Right lobe of liver (tissue), 6 donors: ENCODE measurements around the gene TATDN3. TPM values are rescaled to one million over a fixed set of nuclear protein-coding genes. Genes with fewer than 3 reads are reported as not detected.

Source experiments
- ATAC-seq, 4 donors: fragments of 200-7000 bp; cut with Tn5 transposase; one replicate each; pipeline ENCODE4 v1.9.1; 2020; ENCODE audit warnings: mild to moderate bottlenecking in 4 of 4, moderate library complexity in 4 of 4
- DNase-seq, 3 donors: peaks; one replicate each; pipeline ENCODE4 v3.0.0-alpha.2; 2020
- H3K27ac ChIP-seq, 3 donors: fragments of 200-600 bp; one replicate each; pipeline ENCODE4 v1.8.0; 2022
- H3K27me3 ChIP-seq, 2 donors: fragments of 200-600 bp; one replicate each; pipeline ENCODE4 v1.8.0; 2022
- H3K36me3 ChIP-seq, 4 donors: fragments of 200-600 bp; sonication (generic) in 1 of 4; one replicate each; pipeline versions ENCODE4 v1.5.1 to v1.8.0; 2017 to 2022; ENCODE audit warnings: control low read depth in 1 of 4
- H3K4me1 ChIP-seq, 4 donors: fragments of 200-600 bp; sonication (generic) in 1 of 4; one replicate each; pipeline versions ENCODE4 v1.5.1 to v1.8.0; 2017 to 2022; ENCODE audit warnings: control low read depth in 1 of 4
- H3K4me3 ChIP-seq, 3 donors: fragments of 200-600 bp; one replicate each; pipeline ENCODE4 v1.8.0; 2022
- H3K9me3 ChIP-seq, 4 donors: fragments of 200-600 bp; sonication (generic) in 1 of 4; one replicate each; pipeline versions ENCODE4 v1.5.1 to v1.8.0; 2017 to 2022; ENCODE audit warnings: control low read depth in 1 of 4
- POLR2A ChIP-seq: fragments of 450-650 bp; IDR thresholded peaks from one replicate; pipeline ENCODE4 v1.6.1; 2017; ENCODE audit warnings: antibody characterized with exemption, mild to moderate bottlenecking
- WGBS: methylation state at CpG from one replicate; pipeline ENCODE4 v1.1.6; 2018; ENCODE audit warnings: low coverage, low lambda C conversion rate; ENCODE audit not compliant: insufficient coverage; ENCODE audit errors: missing lambda C conversion rate; 5-methylcytosine and 5-hydroxymethylcytosine counted together
- intact Hi-C, 2 donors: fragments of 100-400 bp; cut with DNase I; formaldehyde crosslinking; loops; one replicate each; pipeline versions ENCODE4 v1.11.2 to v1.14.1; 2022
- total RNA-seq, 6 experiments: library from RNA; depleted of rRNA in 2 of 6; stranded (reverse); fragments of >200 nt in 2 of 6; fragmentation: NEBNext Ultra II Directional in 3 of 6; extraction: Animal tissue kit (Norgen Biotek cat#: 25700) in 3 of 6; gene quantifications; one replicate each; pipeline versions ENCODE4 v1.1.0 to v1.2.4, GENCODE V29; 2016 to 2023
- TF ChIP-seq, protein P1 (sequence below), 4 donors: fragments of 200-600 bp in 3 of 4; fragments of 450-650 bp in 1 of 4; IDR thresholded peaks; one replicate each; pipeline versions ENCODE4 v1.5.1 to v1.8.0; 2016 to 2022; ENCODE audit warnings: antibody characterized with exemption in 4 of 4, mild to moderate bottlenecking in 2 of 4
- donor health status: DM: no; HTN: yes; CAD: no.
- donor health status: DM: no; HTN: no; CAD: no.
- donor health status: DM: no; HTN: no; CAD: no.
- donor health status: DM: no; HTN: yes; CAD: no.
- donor health status: DM: no; HTN: yes; CAD: no.

TATDN3 gene
- total RNA-seq, 6 experiments from 2014 or later, result 6.0 to 9.3 (median 6.6) TPM

DNA sequence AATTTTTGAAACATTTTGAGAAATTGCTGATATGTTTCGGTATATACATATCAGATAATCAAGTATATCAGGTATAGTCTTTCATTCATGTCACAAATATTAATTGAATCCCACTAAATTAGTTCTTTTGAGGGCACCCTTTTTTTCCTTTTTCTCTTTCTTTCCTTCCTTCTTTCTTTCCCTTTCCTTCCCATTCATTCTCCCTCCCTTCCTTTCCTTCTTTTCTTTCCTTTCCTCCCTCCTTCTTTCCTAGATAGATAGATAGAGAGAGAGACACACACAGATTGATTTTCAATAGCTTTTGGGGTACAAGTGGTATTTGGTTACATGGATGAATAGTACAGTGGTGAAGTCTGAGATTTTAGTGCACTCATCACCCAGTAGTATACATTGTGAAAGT lies 5.8 kb upstream of the TATDN3 start:
- no peaks in the 10 kb centered on the region for H3K27me3 ChIP-seq
- no peak overlapping the region for H3K27ac ChIP-seq
- intact Hi-C loops, result loop anchor here in 1 of 2 donors (10.0 kb wide), 1 partner anchor 131 kb away; no protein-coding TSS in a partner anchor
- DNase-seq, result no peak
- no peak for ATAC-seq
- TF ChIP-seq, protein P1, sequence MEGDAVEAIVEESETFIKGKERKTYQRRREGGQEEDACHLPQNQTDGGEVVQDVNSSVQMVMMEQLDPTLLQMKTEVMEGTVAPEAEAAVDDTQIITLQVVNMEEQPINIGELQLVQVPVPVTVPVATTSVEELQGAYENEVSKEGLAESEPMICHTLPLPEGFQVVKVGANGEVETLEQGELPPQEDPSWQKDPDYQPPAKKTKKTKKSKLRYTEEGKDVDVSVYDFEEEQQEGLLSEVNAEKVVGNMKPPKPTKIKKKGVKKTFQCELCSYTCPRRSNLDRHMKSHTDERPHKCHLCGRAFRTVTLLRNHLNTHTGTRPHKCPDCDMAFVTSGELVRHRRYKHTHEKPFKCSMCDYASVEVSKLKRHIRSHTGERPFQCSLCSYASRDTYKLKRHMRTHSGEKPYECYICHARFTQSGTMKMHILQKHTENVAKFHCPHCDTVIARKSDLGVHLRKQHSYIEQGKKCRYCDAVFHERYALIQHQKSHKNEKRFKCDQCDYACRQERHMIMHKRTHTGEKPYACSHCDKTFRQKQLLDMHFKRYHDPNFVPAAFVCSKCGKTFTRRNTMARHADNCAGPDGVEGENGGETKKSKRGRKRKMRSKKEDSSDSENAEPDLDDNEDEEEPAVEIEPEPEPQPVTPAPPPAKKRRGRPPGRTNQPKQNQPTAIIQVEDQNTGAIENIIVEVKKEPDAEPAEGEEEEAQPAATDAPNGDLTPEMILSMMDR (IDR thresholded peaks at IDR 0.05), result no peak
- no peak for TF ChIP-seq POLR2A
- H3K4me1 ChIP-seq, result peaks cover 0 to 12% (median 3%) of the 10 kb centered on the region in 4 donors
- 100% methylated on average over 1 of the region's 1 CpG for whole genome bisulfite sequencing
- no peak overlapping the region for H3K4me3 ChIP-seq
- H3K36me3 ChIP-seq, result peaks cover 0 to 49% (median 9%) of the 10 kb centered on the region in 4 donors
- H3K9me3 ChIP-seq, result no peaks in the 10 kb centered on the region

DNA sequence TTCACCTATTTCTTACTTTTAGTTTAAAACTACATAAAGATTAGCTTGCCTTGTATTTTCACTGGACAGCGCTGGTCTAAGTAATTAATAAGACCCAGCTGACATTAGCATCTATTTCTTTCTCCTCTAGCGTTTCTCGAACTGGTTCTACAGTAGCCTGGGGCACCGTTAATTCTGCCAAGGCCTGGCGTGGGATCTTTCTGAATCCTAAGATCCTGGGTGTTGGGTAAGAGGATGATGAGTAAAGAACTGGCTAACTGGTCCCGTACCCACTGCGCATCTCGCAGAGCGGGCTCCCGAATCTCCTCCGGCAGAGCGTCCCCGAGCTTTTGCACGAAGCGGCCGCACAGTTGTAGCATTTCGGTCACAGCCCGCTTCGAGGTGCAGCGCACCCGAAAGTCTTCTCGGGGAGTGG lies 426 bp upstream of the TATDN3 start:
- peaks cover 0 to 7% (median 3%) of the 10 kb centered on the region in 4 donors for H3K36me3 ChIP-seq
- WGBS, result 0% methylated on average over 10 of the region's 22 CpGs
- peak overlapping the region; percentile 90 to 96 (median 95) for H3K27ac ChIP-seq
- DNase-seq (no peak), ATAC-seq (peak; percentile 41 to 48 (median 42))
- intact Hi-C loops, result no loop called here
- no peaks in the 10 kb centered on the region for H3K9me3 ChIP-seq
- peaks cover 0 to 15% (median 4%) of the 10 kb centered on the region in 4 donors for H3K4me1 ChIP-seq
- no peaks in the 10 kb centered on the region for H3K27me3 ChIP-seq
- TF ChIP-seq POLR2A, result no peak
- TF ChIP-seq, protein P1 (IDR thresholded peaks at IDR 0.05), result no peak
- peak overlapping the region; percentile 87 to 97 (median 97) for H3K4me3 ChIP-seq

DNA sequence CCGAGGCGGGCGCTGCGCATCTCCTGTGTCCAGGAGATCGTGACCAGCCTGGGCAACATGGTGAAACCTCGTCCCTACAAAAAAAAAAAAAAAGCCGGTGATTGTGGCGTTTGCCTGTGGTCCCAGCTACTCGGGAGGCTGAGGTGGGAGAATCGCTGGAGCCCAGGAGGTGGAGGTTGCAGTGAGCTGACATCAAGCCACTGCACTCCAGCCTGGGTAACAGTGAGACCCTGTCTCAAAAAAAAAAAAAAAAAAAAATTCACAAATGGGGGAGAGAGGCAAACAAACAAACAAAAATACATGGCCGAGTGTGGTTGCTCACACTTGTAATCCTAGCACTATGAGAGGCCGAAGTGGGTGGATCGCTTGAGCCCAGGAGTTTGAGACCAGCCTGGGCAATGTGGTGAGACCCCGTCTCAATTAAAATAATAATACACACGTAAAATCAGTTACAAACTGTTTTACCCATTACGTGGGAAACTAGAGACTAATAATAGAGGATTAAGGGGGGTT lies 758 bp downstream of the TATDN3 start:
- peaks cover 0 to 15% (median 4%) of the 10 kb centered on the region in 4 donors for H3K4me1 ChIP-seq
- H3K27me3 ChIP-seq, result no peaks in the 10 kb centered on the region
- H3K9me3 ChIP-seq, result no peaks in the 10 kb centered on the region
- ATAC-seq (no peak), DNase-seq (no peak)
- H3K36me3 ChIP-seq, result peaks cover 0 to 9% (median 0%) of the 10 kb centered on the region in 4 donors
- TF ChIP-seq, protein P1 (IDR thresholded peaks at IDR 0.05), result no peak
- TF ChIP-seq POLR2A, result no peak
- intact Hi-C loops, result no loop called here
- WGBS, result 11% methylated on average over 12 of the region's 16 CpGs
- peak overlapping the region; percentile 90 to 96 (median 95) for H3K27ac ChIP-seq
- peak overlapping the region; percentile 87 to 97 (median 97) for H3K4me3 ChIP-seq

DNA sequence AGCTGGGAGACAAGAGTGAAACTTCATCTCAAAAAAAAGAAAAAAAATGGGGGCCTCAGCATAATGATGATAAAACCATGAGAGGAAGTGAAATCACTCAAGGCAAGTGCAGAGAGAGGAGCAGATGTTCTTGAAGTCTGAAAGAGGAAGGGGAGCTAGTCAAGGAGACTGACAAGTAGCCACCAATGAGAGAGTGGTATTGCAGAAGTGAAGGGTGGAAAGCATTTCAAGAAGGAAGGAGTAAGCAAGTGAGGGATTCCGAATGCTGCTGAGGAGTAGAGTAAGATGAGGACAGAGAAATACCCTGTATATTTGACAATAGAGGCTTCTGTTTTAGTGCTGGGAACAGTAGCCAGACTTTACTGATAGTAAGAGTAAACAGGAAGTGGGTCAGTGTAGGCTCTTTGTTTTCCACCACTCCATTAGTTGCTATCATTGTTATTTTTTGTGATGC lies 2.9 kb downstream of the TATDN3 start:
- no peak for TF ChIP-seq POLR2A
- TF ChIP-seq, protein P1 (IDR thresholded peaks at IDR 0.05), result no peak
- H3K36me3 ChIP-seq, result peaks cover 0 to 14% (median 2%) of the 10 kb centered on the region in 4 donors
- H3K9me3 ChIP-seq, result no peaks in the 10 kb centered on the region
- H3K4me3 ChIP-seq, result no peak overlapping the region
- WGBS, result 38% methylated on average over 1 of the region's 1 CpG
- DNase-seq, result no peak
- intact Hi-C loops, result no loop called here
- H3K27ac ChIP-seq, result peak overlapping the region in 1 of 3 donors; percentile 15
- peaks cover 0 to 15% (median 4%) of the 10 kb centered on the region in 4 donors for H3K4me1 ChIP-seq
- peak in 2 of 4 donors; percentile 2 to 8 for ATAC-seq
- no peaks in the 10 kb centered on the region for H3K27me3 ChIP-seq
